Neural progenitor cell (in vitro differentiated cells): ENCODE results near the gene ZNF133. TPM values are rescaled to one million over a fixed set of nuclear protein-coding genes. Genes with fewer than 3 reads are reported as not detected.
"Not testable (repeated sequence)": the region's sequence is repeated elsewhere in the genome, so short reads cannot be mapped to it uniquely, and the experiment has no call there.

Experiments used
- DNase-seq: peaks from one replicate; pipeline ENCODE4 v3.0.0-alpha.2; 2016; ENCODE audit warnings: low spot score
- H2AFZ ChIP-seq: fragments of 200-600 bp; sonication (generic); replicated peaks from 2 replicates; pipeline ENCODE4 v1.6.1; 2016; ENCODE audit warnings: antibody characterized with exemption
- H3F3A ChIP-seq: fragments of 200-600 bp; sonication (generic); 2 replicates; pipeline ENCODE4 v1.6.1; 2016; ENCODE audit warnings: antibody characterized with exemption, low read depth
- H3K27ac ChIP-seq: fragments of 200-600 bp; sonication (generic); 2 replicates; pipeline ENCODE4 v1.5.1; 2016; ENCODE audit warnings: mild to moderate bottlenecking
- H3K27me3 ChIP-seq: fragments of 200-600 bp; sonication (generic); 2 replicates; pipeline ENCODE4 v1.6.1; 2016; ENCODE audit warnings: mild to moderate bottlenecking, moderate library complexity
- H3K36me3 ChIP-seq: fragments of 200-600 bp; sonication (generic); 2 replicates; pipeline ENCODE4 v1.5.1; 2016
- H3K4me1 ChIP-seq: fragments of 200-600 bp; sonication (generic); 2 replicates; pipeline ENCODE4 v1.6.1; 2016; ENCODE audit warnings: mixed run types
- H3K4me2 ChIP-seq: fragments of 200-600 bp; sonication (generic); 2 replicates; pipeline ENCODE4 v1.6.1; 2016
- H3K4me3 ChIP-seq: fragments of 200-600 bp; sonication (generic); 2 replicates; pipeline ENCODE4 v1.5.1; 2016
- H3K79me2 ChIP-seq: fragments of 200-600 bp; sonication (generic); 2 replicates; pipeline ENCODE4 v1.6.1; 2016; ENCODE audit warnings: low read depth
- H3K9ac ChIP-seq: fragments of 200-600 bp; sonication (generic); 2 replicates; pipeline ENCODE4 v1.6.1; 2016
- H3K9me3 ChIP-seq: fragments of 200-600 bp; sonication (generic); 2 replicates; pipeline ENCODE4 v1.5.1; 2016; ENCODE audit warnings: low read depth
- H4K20me1 ChIP-seq: fragments of 200-600 bp; sonication (generic); 2 replicates; pipeline ENCODE4 v1.6.1; 2016; ENCODE audit warnings: low read depth
- H3K27ac Mint-ChIP-seq: 3 replicates; pipeline ENCODE4 v1.8.0; 2021; ENCODE audit warnings: mixed read lengths
- H3K27me3 Mint-ChIP-seq: 2 replicates; pipeline ENCODE4 v1.8.0; 2022; ENCODE audit warnings: low read depth, mild to moderate bottlenecking, inconsistent platforms, moderate library complexity, mixed read lengths; ENCODE audit not compliant: insufficient read depth
- H3K36me3 Mint-ChIP-seq: 3 replicates; pipeline ENCODE4 v1.8.0; 2021; ENCODE audit warnings: mixed read lengths
- H3K4me1 Mint-ChIP-seq: 3 replicates; pipeline ENCODE4 v1.8.0; 2021; ENCODE audit warnings: mixed read lengths
- H3K4me3 Mint-ChIP-seq: 3 replicates; pipeline ENCODE4 v1.8.0; 2021; ENCODE audit warnings: mild to moderate bottlenecking, moderate library complexity, mixed read lengths
- H3K9me3 Mint-ChIP-seq: 3 replicates; pipeline ENCODE4 v1.8.0; 2020; ENCODE audit warnings: mixed read lengths
- CTCF ChIP-seq: fragments of 200-600 bp; sonication (generic); IDR thresholded peaks from 2 replicates; pipeline ENCODE4 v1.5.1; 2017; ENCODE audit warnings: antibody characterized with exemption, mild to moderate bottlenecking
- EZH2 ChIP-seq: fragments of 200-600 bp; sonication (generic); IDR thresholded peaks from 2 replicates; pipeline ENCODE4 v1.6.1; 2017; ENCODE audit warnings: antibody characterized with exemption, mild to moderate bottlenecking, moderate library complexity
- EZH2phosphoT487 ChIP-seq: fragments of 200-600 bp; sonication (generic); IDR thresholded peaks from 2 replicates; pipeline ENCODE4 v1.6.1; 2017; ENCODE audit warnings: antibody characterized with exemption
- total RNA-seq: library from RNA; depleted of rRNA; stranded (reverse); fragments of >200 nt; gene quantifications from 2 replicates; pipeline ENCODE4 v1.2.3, GENCODE V29; 2015; ENCODE audit warnings: low replicate concordance

Gene ZNF133
- total RNA-seq, 1 donor from 2014 or later = 24.8 TPM

DNA sequence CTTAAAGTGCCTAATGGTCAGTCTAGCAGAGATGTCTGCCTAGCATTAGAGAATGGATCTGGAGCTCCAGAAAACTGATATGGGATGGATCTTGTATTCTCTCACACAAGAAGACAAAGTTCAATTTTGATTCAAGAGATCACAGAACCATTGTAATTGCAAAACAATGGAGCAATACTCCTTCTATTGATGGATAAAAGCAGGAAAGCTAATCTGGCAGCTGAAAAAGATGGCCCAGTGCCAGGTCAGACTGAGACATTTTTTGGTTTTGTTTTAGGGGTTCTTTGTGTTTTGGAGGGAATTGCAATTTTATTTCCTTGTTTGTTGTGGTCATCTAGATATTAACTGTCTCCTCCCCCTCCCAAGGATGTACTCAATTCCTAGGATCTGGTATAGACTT is 14.6 kb upstream of the ZNF133 start:
- no peaks in the 10 kb centered on the region for H4K20me1 ChIP-seq
- Mint-ChIP-seq H3K27me3 (peaks cover 18% of the 10 kb centered on the region), H3K4me3 (no peak overlapping the region), H3K36me3 (no peaks in the 10 kb centered on the region), H3K27ac (no peak overlapping the region), H3K4me1 (peaks cover 8% of the 10 kb centered on the region), H3K9me3 (peaks cover 5% of the 10 kb centered on the region)
- H3K4me2 ChIP-seq = no peak overlapping the region
- H3K4me3 ChIP-seq = no peak overlapping the region
- no peaks in the 10 kb centered on the region for H3F3A ChIP-seq
- H3K27ac ChIP-seq = no peak overlapping the region
- no peak for TF ChIP-seq EZH2
- no peak for TF ChIP-seq EZH2phosphoT487
- no peak for TF ChIP-seq CTCF
- peaks cover 8% of the 10 kb centered on the region for H3K4me1 ChIP-seq
- peak overlapping the region; percentile 24 for H2AFZ ChIP-seq
- no peaks in the 10 kb centered on the region for H3K79me2 ChIP-seq
- DNase-seq = no peak
- H3K27me3 ChIP-seq = no peaks in the 10 kb centered on the region
- no peak overlapping the region for H3K9ac ChIP-seq
- no peaks in the 10 kb centered on the region for H3K9me3 ChIP-seq
- H3K36me3 ChIP-seq = no peaks in the 10 kb centered on the region

- H3K4me1 ChIP-seq, H3K27ac Mint-ChIP-seq, H3K36me3 ChIP-seq, H3K79me2 ChIP-seq, H3K9me3 ChIP-seq, H3K9me3 Mint-ChIP-seq, H3K36me3 Mint-ChIP-seq, H3K4me2 ChIP-seq, DNase-seq, H3K4me3 ChIP-seq, H3K27ac ChIP-seq, H3K4me3 Mint-ChIP-seq, H3K9ac ChIP-seq, H3K27me3 Mint-ChIP-seq, H3K4me1 Mint-ChIP-seq, H3F3A ChIP-seq, H4K20me1 ChIP-seq: not testable (repeated sequence)
- H2AFZ ChIP-seq = peak overlapping the region; percentile 48
- peaks cover 19% of the 10 kb centered on the region for H3K27me3 ChIP-seq
Observed at GRCh38 chr20:18275960-18276359, 12.4 kb upstream of the ZNF133 start.

DNA sequence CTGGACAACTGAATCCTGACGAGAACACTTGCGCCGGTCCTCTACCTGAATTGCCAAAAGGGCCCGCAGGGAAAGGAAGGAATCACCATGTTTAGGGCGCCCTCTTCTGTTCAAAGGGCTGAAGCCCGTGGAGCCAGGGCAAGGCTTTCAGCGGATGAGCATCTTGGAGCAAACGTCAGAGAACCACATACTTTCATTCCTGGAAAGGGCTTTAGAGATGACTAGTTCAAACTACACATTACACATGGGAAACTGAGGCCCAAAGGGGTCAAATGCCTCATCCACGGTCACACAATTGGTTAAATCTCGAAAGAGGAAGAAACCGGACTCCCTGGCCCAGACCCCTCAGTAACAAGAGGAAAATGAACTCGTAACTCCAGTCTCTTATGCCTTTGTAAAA is 11.5 kb upstream of the ZNF133 start:
- Histone ChIP-seq H3K4me3 (no peak overlapping the region), H3K9me3 (no peaks in the 10 kb centered on the region), H3K36me3 (no peaks in the 10 kb centered on the region), H3K9ac (no peak overlapping the region), H4K20me1 (no peaks in the 10 kb centered on the region), H3K79me2 (no peaks in the 10 kb centered on the region), H2AFZ (peak overlapping the region; percentile 48), H3K27me3 (peaks cover 28% of the 10 kb centered on the region), H3K27ac (no peak overlapping the region), H3F3A (no peaks in the 10 kb centered on the region), H3K4me1 (peaks cover 8% of the 10 kb centered on the region), H3K4me2 (no peak overlapping the region)
- TF ChIP-seq EZH2 (no peak), CTCF (peak; percentile 91), EZH2phosphoT487 (no peak)
- H3K4me1 Mint-ChIP-seq = no peaks in the 10 kb centered on the region
- no peaks in the 10 kb centered on the region for H3K9me3 Mint-ChIP-seq
- DNase-seq = peak; percentile 92
- H3K27me3 Mint-ChIP-seq = peaks cover 5% of the 10 kb centered on the region
- H3K4me3 Mint-ChIP-seq = no peak overlapping the region
- no peak overlapping the region for H3K27ac Mint-ChIP-seq
- no peaks in the 10 kb centered on the region for H3K36me3 Mint-ChIP-seq

- Histone ChIP-seq H2AFZ (no peak overlapping the region), H3K36me3 (no peaks in the 10 kb centered on the region), H3K4me1 (no peaks in the 10 kb centered on the region), H3F3A (no peaks in the 10 kb centered on the region), H4K20me1 (no peaks in the 10 kb centered on the region), H3K9me3 (no peaks in the 10 kb centered on the region), H3K79me2 (no peaks in the 10 kb centered on the region), H3K27ac (no peak overlapping the region), H3K27me3 (peaks cover 52% of the 10 kb centered on the region), H3K4me3 (no peak overlapping the region), H3K4me2 (no peak overlapping the region), H3K9ac (no peak overlapping the region)
- TF ChIP-seq EZH2phosphoT487 (no peak), CTCF (no peak), EZH2 (no peak)
- DNase-seq = no peak
- H3K27me3 Mint-ChIP-seq = peaks cover 7% of the 10 kb centered on the region
- no peaks in the 10 kb centered on the region for H3K36me3 Mint-ChIP-seq
- peaks cover 4% of the 10 kb centered on the region for H3K9me3 Mint-ChIP-seq
- H3K27ac Mint-ChIP-seq = no peak overlapping the region
- H3K4me1 Mint-ChIP-seq = no peaks in the 10 kb centered on the region
- no peak overlapping the region for H3K4me3 Mint-ChIP-seq
Observed at GRCh38 chr20:18279242-18279641, 9.1 kb upstream of the ZNF133 start.
